Lower leg skin (tissue), 3 donors: Measurements from ENCODE around the gene INTS6L.

ENCODE experiments used
- POLR2A ChIP-seq, 2 donors: fragments of 450-650 bp; IDR thresholded peaks; one replicate each; pipeline ENCODE4 v1.6.1; 2016 to 2017; ENCODE audit warnings: antibody characterized with exemption in 2 of 2, mild to moderate bottlenecking in 1 of 2, moderate library complexity in 1 of 2
- TF ChIP-seq, protein P1 (sequence below), 3 donors: fragments of 450-650 bp; IDR thresholded peaks; one replicate each; pipeline ENCODE4 v1.5.1; 2016; ENCODE audit warnings: antibody characterized with exemption in 3 of 3, mild to moderate bottlenecking in 3 of 3, moderate library complexity in 2 of 3

DNA sequence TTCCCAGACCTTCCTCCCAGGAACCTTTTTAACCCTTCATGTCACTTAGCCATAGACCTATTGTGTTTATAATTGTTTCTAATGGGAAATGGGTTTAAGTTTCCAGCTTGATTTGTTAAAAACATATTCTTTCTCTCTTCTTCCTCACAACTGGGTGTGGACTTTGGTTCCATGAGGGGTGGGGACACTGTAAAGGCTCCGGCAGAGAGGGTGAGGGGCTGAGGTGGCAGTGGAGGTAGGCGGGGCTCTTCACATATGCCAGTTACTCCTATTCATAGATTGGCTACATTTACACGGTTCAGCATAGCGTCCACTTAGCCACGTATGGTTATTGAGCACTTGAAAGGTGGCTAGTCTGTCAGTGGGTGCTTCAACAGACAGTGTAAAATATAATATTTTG is 7.8 kb downstream of the INTS6L start:
- TF ChIP-seq POLR2A (IDR thresholded peaks at IDR 0.05): no peak
- TF ChIP-seq, protein P1, sequence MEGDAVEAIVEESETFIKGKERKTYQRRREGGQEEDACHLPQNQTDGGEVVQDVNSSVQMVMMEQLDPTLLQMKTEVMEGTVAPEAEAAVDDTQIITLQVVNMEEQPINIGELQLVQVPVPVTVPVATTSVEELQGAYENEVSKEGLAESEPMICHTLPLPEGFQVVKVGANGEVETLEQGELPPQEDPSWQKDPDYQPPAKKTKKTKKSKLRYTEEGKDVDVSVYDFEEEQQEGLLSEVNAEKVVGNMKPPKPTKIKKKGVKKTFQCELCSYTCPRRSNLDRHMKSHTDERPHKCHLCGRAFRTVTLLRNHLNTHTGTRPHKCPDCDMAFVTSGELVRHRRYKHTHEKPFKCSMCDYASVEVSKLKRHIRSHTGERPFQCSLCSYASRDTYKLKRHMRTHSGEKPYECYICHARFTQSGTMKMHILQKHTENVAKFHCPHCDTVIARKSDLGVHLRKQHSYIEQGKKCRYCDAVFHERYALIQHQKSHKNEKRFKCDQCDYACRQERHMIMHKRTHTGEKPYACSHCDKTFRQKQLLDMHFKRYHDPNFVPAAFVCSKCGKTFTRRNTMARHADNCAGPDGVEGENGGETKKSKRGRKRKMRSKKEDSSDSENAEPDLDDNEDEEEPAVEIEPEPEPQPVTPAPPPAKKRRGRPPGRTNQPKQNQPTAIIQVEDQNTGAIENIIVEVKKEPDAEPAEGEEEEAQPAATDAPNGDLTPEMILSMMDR (IDR thresholded peaks at IDR 0.05): no peak
